Ovary (tissue), 3 donors: ENCODE data around the gene COL4A3.

Experiments used
- CTCF ChIP-seq, 3 donors: fragments of 450-650 bp in 2 of 3; fragments of 200-600 bp in 1 of 3; IDR thresholded peaks; one replicate each; pipeline versions ENCODE4 v1.5.1 to v1.8.0; 2016 to 2022; ENCODE audit warnings: antibody characterized with exemption in 3 of 3, mild to moderate bottlenecking in 1 of 3
- POLR2A ChIP-seq: fragments of 450-650 bp; IDR thresholded peaks from one replicate; pipeline ENCODE4 v1.6.1; 2017; ENCODE audit warnings: antibody characterized with exemption, mild to moderate bottlenecking, moderate library complexity
- donor health status: DM: no; HTN: no; CAD: no.

GRCh38 chr2:227164763-227165291, 403 bp downstream of the COL4A3 start:
- TF ChIP-seq CTCF (IDR thresholded peaks at IDR 0.05) (no peak), POLR2A (no peak)
